ENCODE data around the gene RIPOR2.

- TF ChIP-seq, protein P1, sequence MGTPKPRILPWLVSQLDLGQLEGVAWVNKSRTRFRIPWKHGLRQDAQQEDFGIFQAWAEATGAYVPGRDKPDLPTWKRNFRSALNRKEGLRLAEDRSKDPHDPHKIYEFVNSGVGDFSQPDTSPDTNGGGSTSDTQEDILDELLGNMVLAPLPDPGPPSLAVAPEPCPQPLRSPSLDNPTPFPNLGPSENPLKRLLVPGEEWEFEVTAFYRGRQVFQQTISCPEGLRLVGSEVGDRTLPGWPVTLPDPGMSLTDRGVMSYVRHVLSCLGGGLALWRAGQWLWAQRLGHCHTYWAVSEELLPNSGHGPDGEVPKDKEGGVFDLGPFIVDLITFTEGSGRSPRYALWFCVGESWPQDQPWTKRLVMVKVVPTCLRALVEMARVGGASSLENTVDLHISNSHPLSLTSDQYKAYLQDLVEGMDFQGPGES (IDR thresholded peaks at IDR 0.05) = no peak
- TF ChIP-seq NFIC (IDR thresholded peaks at IDR 0.05; ENCODE audit: low read depth, low read length) (no peak), MEF2B (IDR thresholded peaks at IDR 0.05; ENCODE audit: partially characterized antibody, poor library complexity, severe bottlenecking) (no peak), RAD21 (IDR thresholded peaks at IDR 0.05; ENCODE audit: insufficient read depth, low read depth, low read length) (no peak)
Observed at GRCh38 chr6:24908650-24909035, 27.1 kb downstream of the RIPOR2 start.
